Sigmoid colon (tissue), 4 donors: ENCODE data around the gene MLLT10.

ENCODE experiments used
- CTCF ChIP-seq, 4 experiments: fragments of 450-650 bp in 3 of 4; fragments of 200-600 bp in 1 of 4; IDR thresholded peaks; one replicate each; pipeline ENCODE4 v1.5.1; 2016 to 2019; ENCODE audit warnings: antibody characterized with exemption in 4 of 4, mild to moderate bottlenecking in 3 of 4, moderate library complexity in 2 of 4
- EP300 ChIP-seq, 4 donors: sonication (generic); formaldehyde crosslinking; IDR thresholded peaks; one replicate each; pipeline ENCODE4 v1.6.1; 2017; ENCODE audit warnings: antibody characterized with exemption in 4 of 4
- POLR2A ChIP-seq, 2 donors: fragments of 450-650 bp; IDR thresholded peaks; one replicate each; pipeline ENCODE4 v1.6.1; 2016; ENCODE audit warnings: antibody characterized with exemption in 2 of 2, mild to moderate bottlenecking in 2 of 2, moderate library complexity in 2 of 2
- POLR2AphosphoS5 ChIP-seq, 4 donors: sonication (generic); formaldehyde crosslinking; IDR thresholded peaks; one replicate each; pipeline ENCODE4 v1.6.1; 2017; ENCODE audit warnings: antibody characterized with exemption in 4 of 4

GRCh38 chr10:21655236-21655635, 121.2 kb downstream of the MLLT10 start:
- no peak for TF ChIP-seq POLR2AphosphoS5 (IDR thresholded peaks at IDR 0.05)
- no peak for TF ChIP-seq CTCF (IDR thresholded peaks at IDR 0.05)
- TF ChIP-seq POLR2A (IDR thresholded peaks at IDR 0.05) = no peak
- TF ChIP-seq EP300 (IDR thresholded peaks at IDR 0.05) = no peak
